Measurements from ENCODE around the gene RAB1A.
"Not testable (repeated sequence)": the region's sequence is repeated elsewhere in the genome, so short reads cannot be mapped to it uniquely, and the experiment has no call there.

The RAB1A gene

DNA sequence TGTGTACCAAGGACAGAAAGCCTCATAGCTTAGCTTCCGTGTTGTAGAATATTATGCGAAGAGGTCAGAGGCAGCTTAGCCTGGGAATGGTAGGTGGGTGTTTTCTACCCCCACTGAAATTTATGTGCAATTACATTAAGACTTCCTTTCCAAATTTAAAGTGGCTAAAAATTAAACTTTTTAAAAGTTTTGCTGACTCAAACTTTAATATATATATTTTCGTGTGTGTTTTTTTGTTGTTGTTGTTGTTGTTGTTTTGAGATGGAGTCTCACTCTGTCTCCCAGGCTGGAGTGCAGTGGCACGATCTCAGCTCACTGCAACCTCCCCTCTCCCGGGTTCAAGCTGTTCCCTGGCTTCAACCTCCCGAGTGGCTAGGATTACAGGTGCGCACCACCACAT is 4.3 kb upstream of the RAB1A start:
- DNase-seq = no peak

DNA sequence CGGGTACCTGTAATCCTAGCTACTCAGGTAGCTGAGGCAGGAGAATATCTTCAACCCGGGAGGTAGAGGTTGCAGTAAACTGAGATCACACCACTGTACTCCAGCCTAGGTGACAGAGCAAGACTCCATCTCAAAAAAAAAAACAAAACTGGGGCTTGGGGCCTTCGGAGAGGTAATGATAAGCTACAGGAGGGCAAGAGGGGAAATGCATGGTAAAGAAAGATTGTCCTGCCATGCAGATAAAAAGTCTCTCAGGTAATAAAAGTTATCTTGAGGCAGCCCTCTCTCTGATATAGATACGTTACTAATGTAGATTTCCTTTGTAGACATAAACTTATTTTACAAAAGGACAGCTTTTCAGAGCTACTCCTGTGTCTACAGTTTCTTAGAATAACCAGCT is 3.7 kb upstream of the RAB1A start:
- DNase-seq = no peak

DNA sequence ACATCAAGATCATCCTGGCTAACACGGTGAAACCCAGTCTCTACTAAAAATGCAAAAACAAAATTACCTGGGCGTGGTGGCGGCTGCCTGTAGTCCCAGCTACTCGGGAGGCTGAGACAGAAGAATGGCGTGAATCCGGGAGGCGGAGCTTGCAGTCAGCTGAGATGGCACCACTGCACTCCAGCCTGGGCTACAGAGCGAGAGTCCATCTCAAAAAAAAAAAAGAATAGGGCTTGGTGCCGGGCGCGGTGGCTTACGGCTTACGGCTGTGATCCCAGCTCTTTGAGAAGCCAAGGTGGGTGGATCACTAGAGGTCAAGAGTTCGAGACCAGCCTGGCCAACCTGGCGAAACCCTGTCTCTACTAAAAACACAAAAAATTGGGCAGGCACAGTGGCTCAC is 3.0 kb upstream of the RAB1A start:
- DNase-seq = not testable (repeated sequence)

DNA sequence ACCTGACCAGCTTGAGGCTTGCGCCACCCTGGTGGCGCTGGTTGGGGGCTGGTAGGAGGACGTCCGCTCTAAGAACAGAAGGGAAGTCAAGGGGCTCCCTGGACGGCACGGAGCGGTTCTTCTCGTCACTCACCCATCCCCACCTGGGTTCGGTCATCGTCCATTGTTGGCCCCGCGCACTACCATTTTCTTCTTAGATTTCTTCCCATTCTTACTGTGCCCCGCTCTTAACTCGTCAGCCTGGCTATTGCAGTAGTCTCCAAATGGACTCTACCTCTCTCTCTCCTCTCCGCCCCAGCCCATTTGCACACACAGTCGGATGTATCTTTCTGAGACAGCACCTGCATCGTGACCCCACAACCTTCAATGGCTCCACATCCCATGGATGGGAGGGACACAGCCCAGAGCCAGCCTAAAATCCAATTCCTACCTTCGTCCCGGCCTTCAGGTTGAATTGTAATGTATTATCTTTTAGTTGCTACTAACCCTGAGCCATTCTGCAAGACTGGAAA is 814 bp upstream of the RAB1A start:
- peak; percentile 42 for DNase-seq

DNA sequence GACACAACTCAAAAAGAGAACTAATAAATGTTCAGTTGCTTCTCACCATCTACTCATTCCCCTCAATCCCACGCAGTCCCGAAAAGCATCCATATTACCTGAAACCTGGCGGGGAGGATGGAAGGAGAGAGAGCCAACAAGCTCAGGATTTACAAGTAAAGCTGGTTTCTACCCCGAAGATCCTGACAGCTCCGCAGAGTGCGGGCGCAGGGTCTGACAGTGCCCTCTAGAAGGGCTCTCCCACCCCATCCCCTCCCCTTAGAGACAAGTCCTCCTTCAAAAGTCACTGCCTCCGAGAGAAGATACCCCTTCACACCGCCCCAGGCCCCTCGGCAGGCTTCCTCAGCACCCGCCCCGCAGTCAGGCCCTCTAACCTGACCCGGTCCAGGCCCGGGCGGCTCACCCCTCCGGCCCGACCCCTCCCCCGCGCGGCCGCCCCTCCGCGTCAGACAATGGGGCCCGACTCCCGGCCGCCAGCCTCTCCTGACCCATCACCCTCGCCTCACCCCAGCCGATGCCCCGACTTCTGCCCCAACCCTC is 550 bp downstream of the RAB1A start:
- DNase-seq = no peak

DNA sequence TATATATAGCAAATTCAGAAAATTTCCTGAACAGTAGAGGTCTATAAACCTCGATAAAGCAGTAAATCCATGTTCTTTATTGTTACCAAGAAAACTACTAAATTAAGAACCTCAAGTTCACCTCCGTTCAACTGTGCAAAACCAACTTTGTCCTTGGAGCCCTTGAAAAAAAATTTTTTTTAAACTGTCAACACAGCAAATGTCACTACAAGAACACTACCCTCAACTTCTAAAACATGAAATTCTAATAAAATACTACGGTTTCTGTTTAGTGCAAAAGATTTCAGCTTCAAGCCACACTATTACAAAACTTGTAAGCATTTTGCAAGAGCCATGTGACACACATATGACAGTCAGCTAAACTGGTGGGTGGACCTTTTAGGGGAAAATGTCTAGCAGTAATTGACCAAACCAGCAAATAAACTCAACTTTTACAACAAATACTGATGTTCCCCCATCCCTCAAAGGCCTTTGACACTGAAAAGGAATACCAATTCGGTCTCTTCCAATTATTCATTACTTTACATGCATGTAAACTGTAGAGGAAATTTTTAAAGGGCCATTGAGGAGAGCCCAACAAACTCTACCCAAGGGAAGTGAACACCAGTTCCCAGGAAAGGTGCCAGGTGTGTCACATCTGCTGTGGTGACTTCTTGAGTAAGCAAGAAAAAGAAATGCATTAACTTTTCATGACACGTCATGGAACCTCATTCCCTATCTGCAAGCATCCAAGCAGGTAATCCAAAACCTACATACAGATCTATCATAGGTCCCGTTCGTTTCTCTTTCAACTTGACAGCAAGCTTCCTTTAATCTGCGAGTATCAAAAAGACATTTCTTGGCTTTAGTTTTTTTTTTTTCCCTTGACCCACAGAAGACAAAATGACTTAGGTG is 1.4 kb downstream of the RAB1A start:
- DNase-seq = no peak

DNA sequence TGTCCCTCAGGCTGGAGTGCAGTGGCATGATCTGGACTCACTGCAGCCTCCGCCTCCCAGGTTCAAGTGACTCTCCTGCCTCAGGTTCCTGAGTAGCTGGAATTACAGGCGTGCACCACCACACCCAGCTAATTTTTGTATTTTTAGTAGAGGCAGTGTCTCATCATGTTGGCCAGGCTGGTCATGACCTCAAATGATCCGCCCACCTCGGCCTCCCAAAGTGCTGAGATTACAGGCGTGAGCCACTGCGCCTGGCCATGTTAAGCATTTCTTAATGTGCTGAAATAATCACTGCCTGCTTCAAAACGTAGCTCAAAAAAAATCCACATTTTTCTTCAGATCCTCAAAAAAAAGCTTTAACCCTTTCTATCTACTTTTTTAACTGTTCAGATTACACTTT is 4.4 kb downstream of the RAB1A start:
- not testable (repeated sequence) for DNase-seq

DNA sequence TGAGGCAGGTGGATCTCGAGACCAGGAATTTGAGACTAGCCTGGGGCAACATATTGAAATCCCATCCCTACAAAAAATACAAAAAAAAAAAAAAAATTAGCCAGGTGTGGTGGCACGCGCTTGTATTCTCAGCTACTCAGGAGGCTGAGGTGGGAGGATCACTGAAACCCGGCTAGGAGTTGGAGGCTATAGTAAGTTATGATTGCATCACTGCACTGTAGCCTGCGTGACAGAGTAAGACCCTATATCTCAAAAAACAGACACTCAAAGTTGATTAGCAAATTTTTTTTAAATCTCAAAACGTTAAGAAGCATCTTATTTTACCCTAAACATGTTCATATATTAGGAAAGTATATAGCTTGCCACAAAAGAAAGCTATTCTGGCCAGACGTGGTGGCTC is 7.6 kb downstream of the RAB1A start:
- DNase-seq = no peak

DNA sequence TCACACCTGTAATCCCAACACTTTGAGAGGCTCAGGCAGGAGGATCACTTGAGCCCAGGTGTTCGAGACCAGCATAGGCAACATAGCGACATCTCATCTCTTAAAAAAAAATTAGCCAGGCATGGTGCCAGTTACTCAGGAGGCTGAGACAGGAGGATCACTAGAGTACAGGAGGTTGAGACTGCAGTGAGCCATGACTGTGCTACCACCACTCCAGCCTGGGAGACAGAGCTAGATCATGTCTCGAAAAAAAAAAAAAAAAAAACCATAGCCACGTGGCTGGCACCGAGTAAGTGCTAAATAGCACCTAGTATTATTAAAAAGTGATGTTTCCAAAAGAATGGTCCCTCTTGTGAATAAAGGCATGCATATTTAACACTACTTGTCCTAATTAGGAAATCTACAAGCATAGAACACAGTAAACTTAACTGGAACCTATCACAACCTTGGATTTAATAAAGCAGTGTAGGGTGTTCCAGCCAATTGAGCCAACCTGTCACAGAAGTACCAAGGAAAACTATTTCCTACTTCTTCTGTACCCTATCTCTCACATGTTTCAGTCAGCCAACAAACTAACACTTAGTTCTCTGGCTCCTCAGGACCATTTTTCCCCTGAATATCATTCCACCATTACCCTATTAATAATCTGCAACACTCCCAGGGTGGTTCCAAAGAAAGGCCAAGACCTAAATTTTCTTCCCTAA is 8.8 kb downstream of the RAB1A start:
- DNase-seq = no peak

DNA sequence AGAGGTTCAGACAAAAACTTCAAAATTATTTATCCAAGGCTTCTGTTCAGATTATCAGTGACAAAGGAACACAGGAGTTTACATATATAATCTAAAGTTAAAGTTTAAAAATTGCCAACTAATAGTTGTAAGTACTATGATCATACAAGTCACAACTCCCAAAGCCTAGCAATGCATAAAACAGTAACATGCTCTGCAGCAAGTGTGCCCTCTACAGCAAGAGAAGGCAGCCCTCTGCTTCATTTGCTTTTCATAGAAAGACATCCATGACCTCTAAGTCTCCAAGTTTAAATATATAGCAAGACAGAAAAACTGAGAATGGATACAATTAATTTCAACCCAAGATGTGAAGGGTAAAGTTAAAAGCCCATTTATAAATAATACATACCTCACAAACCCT is 13.3 kb downstream of the RAB1A start:
- no peak for DNase-seq

DNA sequence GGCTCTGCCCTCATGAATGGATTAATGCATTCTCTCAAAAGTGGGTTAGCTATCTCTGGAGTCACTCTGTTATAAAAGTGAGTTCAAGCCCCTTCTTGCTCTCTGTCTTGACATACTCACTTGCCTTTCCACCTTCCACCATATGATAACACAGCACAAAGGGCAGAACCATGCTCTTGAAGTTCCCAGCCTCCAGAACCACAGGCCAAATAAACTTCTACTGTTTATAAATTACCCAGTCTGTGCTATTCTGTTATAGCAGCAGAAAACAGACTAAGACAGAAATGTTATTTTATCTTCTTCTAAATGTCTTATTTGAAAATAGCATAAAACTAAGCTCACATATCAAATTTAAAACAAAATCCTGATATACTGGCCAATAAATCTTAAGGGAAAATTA is 15.0 kb downstream of the RAB1A start:
- no peak for DNase-seq

DNA sequence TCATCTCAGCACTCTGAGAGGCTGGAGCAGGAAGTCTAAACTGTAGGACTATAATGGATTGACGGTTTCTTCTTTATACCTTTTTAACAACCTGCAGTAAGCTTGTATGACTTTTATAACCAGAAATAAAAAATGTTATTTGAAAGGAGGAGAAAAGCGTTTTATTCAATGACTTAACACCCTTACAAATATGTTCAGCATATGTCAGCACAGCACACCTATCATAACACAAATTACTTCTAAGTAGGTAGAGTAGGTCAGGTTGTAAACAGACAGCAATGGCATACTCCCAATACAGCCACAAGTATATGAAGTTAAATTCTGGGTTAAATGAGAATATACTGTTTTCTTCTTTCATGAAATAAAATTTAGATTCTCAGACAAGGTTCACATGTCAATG is 16.1 kb downstream of the RAB1A start:
- DNase-seq = no peak

DNA sequence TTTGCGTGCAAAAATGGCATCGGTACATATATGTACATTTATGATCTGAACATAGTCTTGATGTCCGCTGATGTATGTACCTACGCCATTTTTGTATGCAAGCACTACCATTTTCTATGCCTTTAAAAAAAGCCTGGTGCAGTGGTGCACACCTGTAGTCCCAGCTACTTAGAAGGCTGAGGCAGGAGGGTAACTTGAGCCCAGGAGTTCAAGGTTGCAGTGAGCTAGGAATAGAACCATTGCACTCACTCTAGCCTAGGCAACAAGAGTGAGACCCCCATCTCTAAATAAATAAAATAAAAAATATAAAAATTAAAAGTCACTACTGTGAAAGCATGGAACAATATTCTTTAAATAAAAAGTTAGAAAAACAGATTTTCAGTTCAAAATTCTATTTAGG is 16.7 kb downstream of the RAB1A start:
- DNase-seq = no peak

DNA sequence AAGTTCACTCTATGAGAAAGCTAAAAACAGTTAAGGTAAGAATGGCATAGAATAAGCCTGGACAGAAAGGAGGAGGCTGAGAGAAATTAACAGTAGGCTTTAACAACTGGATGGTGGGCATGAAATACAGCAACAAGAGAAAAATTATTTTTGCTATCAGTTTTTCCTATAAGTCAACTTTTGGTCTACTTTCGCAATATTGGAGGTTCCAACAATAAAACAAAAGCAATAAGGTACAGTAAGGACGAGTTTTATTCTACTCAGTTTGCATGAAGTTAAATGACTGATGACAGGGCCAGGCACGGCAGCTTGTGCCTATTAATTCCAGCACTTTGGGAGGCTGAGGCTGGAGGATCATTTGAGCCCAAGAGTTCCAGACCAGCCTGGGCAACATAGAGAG is 17.3 kb downstream of the RAB1A start:
- no peak for DNase-seq

DNA sequence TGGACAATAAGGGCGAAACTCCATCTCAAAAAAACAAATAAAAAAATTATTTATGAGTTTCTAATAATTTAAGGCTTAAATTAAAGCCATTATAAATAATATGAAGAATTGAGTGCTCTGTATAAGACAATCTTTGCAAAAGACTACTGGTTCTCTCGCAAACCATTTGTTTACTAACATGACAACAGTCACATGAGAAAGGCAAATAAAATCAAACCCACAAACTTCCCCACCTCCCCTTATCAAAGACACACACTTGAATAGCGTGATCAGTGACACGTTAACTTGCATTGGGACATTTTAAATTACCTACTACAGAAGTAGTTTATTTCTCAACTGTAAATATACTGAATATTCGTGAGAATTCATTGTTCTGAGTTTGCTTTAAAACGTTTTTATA is 21.1 kb downstream of the RAB1A start:
- no peak for DNase-seq

DNA sequence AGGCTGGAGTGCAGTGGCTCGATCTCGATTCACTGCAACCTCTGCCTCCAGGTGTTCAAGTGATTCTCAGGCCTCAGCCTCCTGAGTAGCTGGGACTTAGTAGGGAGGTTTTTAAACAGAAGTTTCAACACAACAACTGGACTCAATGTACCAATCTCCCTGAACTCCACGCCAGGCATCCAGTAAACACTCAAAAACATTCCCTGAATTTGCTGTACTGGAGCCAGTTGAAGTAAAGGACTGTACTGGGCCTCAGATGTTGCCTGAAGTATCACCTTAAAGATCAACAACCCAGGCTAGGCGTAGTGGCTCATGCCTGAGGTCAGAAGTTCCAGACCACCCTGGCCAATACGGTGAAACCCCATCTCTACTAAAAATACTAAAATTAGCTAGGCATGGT is 22.4 kb downstream of the RAB1A start:
- no peak for DNase-seq

DNA sequence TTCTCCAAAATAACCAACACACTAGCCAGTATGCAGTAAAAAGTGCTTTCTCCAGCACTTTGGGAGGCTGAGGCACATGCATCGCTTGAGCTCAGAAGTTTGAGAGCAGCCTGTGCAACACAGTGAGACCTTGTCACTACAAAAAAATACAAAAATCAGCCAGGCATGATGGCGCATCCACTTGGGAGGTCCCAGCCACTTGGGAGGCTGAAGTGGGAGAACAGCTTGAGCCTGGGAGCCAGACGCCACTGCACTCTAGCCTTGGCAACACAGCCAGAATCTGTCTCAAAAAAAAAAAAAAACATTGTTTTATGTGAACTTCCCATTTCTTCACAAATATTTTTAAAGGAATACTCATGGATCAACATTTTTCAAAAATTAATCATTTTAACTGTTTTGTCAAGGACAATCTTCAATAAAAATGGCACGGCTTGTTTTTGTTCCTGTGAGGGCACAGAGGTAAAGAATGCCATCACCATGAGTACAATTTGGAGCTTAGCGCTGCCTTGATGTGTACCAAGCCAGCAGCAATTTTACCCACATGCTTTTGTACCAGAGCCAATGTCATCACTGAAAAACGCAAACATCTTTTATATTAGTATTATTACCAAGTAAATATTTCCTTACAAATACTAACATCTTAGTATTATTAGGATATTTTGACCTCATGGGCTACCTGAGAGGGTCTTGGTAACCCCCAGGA is 26.7 kb downstream of the RAB1A start:
- DNase-seq = peak; percentile 13

DNA sequence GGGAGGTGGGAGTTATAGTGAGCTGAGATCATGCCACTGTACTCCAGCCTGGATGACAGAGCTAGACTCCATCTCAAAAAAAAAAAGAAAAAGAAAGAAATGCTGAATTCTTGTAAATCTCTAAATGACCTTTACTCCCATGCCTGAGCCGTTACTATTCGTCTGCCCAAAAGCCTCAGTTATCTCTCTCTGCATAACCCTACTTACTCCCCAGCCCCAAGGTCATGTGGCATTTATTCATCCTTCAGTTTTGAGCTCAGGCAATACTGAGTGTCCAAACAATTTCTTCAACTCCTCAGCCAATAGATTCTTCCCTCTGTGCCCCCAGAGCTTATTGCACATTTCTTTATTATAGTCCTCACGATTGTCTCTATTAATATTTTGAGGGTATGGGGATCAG is 28.8 kb downstream of the RAB1A start:
- no peak for DNase-seq

DNA sequence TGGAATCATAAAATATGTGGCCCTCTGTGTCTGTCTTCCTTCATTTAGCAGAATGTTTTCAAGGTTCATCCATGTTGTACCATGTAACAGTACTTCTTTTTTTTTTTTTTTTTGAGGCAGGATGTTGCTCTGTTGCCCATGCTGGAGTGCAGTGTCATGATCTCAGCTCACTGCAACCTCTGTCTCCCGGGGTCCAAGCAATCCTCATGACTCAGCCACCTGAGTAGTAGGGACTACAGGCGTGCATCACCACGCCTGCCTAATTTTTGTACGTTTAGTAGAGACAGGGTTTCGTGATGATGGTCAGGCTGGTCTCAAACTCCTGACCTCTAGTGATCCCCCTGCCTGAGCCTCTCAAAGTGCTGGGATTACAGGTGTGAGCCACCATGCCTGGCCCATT is 31.2 kb downstream of the RAB1A start:
- DNase-seq = no peak

DNA sequence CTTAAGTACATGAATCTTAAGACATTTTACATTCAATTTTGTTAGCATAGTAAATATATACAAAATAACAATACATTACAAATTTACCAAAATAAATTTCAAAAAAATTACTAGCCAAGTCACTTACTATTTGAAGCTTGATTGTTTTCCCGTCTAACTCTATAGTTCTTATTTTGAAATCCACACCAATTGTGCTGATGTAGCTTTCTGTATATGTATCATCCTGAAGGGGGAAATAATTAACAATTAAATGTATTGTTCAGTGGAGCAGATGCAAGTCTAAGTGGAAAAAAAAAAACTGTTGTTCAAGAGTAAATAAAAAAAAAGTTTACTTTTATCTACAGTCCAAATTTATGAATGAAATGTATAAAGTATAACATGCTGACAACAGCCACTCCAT is 32.1 kb downstream of the RAB1A start:
- DNase-seq = no peak

DNA sequence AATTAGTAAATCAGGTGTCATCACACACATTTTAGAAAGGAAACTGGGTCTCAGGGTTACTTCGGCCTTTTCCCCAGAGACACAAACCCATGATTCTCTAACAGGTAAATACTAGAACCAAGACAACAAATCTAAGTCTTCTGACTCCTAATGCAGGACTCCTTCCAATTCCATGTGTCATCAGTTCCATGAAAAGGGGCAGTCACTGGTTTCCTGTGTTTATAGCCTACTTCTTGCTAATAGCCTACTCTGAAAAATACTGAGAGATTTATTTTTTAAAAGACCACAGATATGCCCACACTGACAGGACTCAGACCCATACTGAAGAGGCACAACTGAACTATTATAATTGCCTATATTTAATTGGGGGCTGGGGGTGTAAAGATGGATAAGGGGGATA is 33.0 kb downstream of the RAB1A start:
- no peak for DNase-seq

DNA sequence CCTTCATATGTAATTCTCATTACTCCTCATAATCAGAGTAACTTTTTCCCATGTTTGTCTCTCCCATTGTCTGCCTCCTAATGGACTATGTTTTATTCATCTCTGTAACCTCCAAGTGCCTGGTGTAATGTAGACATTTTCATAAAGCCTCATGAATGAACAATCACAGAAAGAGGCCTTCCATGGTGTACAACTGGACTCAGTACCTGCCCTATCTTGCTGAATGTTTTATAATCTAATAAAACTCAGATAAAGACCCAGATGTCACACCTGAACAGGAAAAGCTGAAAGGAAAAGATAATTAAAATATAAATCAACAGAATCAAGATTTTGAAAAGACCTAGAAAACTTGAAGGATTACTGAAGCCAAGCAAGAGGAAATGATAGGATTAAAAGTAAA is 36.7 kb downstream of the RAB1A start:
- DNase-seq = no peak

DNA sequence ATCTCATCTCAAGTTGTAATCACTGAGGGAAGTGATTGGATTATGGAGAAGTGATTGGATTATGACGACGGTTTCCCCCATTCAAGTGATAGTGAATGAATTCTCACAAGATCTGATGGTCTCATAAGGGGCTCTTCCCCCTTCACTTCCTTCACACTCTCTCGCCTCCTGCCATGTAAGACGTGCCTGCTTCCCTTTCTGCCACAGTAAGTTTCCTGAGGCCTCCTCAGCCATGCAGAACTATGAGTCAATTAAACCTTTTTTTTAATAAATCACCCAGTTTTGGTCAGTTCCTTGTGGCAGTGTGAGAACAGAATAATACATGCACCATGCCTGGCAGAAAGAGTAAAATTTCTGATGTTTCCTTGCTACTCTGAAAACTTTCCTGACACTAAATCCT is 37.1 kb downstream of the RAB1A start:
- DNase-seq = no peak

All from NCI-H1092 (cell line).